ENCODE measurements around the gene TBXA2R.

DNA sequence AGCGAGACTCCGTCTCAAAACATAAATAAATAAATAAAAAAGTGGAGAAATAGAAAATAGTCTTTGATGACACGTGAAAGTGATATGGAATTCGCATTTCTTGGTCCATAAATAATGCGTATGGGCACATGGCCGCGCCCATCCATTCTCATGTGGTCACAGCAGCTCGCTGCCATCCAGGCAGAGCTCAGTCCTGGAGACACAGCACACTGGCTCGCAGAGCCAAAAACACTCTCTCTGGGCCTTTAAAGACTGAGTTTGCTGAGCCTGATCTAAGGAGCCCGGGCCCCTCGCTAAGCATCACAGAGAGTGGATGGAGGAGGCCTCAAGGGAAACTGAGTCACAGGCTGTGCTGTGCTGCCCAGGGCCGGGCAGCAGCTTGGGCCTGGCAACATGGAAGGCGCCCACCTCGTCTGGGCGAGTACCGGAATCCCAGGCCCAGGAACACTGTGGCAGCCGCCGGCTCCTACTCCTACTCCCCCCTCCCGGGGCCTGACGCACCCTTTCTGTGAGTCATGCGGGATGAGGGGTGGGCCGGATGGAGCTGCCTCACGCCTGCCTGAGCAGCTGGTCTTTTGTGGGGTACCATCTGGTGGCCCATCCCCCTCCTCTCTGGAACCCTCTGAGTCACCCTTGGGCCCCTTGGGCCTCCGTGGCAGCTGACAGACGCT, 48.9 kb upstream of the TBXA2R start:
- TF ChIP-seq, protein P1, sequence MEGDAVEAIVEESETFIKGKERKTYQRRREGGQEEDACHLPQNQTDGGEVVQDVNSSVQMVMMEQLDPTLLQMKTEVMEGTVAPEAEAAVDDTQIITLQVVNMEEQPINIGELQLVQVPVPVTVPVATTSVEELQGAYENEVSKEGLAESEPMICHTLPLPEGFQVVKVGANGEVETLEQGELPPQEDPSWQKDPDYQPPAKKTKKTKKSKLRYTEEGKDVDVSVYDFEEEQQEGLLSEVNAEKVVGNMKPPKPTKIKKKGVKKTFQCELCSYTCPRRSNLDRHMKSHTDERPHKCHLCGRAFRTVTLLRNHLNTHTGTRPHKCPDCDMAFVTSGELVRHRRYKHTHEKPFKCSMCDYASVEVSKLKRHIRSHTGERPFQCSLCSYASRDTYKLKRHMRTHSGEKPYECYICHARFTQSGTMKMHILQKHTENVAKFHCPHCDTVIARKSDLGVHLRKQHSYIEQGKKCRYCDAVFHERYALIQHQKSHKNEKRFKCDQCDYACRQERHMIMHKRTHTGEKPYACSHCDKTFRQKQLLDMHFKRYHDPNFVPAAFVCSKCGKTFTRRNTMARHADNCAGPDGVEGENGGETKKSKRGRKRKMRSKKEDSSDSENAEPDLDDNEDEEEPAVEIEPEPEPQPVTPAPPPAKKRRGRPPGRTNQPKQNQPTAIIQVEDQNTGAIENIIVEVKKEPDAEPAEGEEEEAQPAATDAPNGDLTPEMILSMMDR (IDR thresholded peaks at IDR 0.05): no peak
- no peak for TF ChIP-seq ZFX (IDR thresholded peaks at IDR 0.05; ENCODE audit: borderline replicate concordance)

Measured in 22Rv1 (cell line).